Measurements from ENCODE around the gene EFEMP1.
"Not testable (repeated sequence)": the region's sequence is repeated elsewhere in the genome, so short reads cannot be mapped to it uniquely, and the experiment has no call there.

The EFEMP1 gene

GRCh38 chr2:55843096-55843993, 80.2 kb downstream of the EFEMP1 start:
- peak; percentile 97 for DNase-seq (ENCODE audit: low read depth)
- H3K4me3 ChIP-seq (ENCODE audit: low read depth, low read length): no peak overlapping the region

GRCh38 chr2:55842046-55842445, 81.5 kb downstream of the EFEMP1 start:
- H3K4me3 ChIP-seq (ENCODE audit: low read depth, low read length): no peak overlapping the region
- no peak for DNase-seq (ENCODE audit: low read depth)

- no peak overlapping the region for H3K4me3 ChIP-seq (ENCODE audit: low read depth, low read length)
- no peak for DNase-seq (ENCODE audit: low read depth)
These were observed 83.1 kb downstream of the EFEMP1 start for GRCh38 chr2:55840460-55840859.

GRCh38 chr2:55839182-55839819, 84.3 kb downstream of the EFEMP1 start:
- no peak overlapping the region for H3K4me3 ChIP-seq (ENCODE audit: low read depth, low read length)
- DNase-seq (ENCODE audit: low read depth): peak; percentile 24

GRCh38 chr2:55838653-55839052, 84.9 kb downstream of the EFEMP1 start:
- no peak overlapping the region for H3K4me3 ChIP-seq (ENCODE audit: low read depth, low read length)
- no peak for DNase-seq (ENCODE audit: low read depth)

- DNase-seq (ENCODE audit: low read depth); H3K4me3 ChIP-seq (ENCODE audit: low read depth, low read length): not testable (repeated sequence)
These were observed 85.5 kb downstream of the EFEMP1 start for GRCh38 chr2:55838117-55838516.

GRCh38 chr2:55837073-55837472, 86.5 kb downstream of the EFEMP1 start:
- no peak for DNase-seq (ENCODE audit: low read depth)
- no peak overlapping the region for H3K4me3 ChIP-seq (ENCODE audit: low read depth, low read length)

GRCh38 chr2:55831671-55832410, 91.7 kb downstream of the EFEMP1 start:
- not testable (repeated sequence) for H3K4me3 ChIP-seq (ENCODE audit: low read depth, low read length); DNase-seq (ENCODE audit: low read depth)

GRCh38 chr2:55827855-55828254, 95.7 kb downstream of the EFEMP1 start:
- no peak overlapping the region for H3K4me3 ChIP-seq (ENCODE audit: low read depth, low read length)
- no peak for DNase-seq (ENCODE audit: low read depth)

GRCh38 chr2:55827428-55827827, 96.2 kb downstream of the EFEMP1 start:
- H3K4me3 ChIP-seq (ENCODE audit: low read depth, low read length); DNase-seq (ENCODE audit: low read depth): not testable (repeated sequence)

- H3K4me3 ChIP-seq (ENCODE audit: low read depth, low read length): no peak overlapping the region
- DNase-seq (ENCODE audit: low read depth): no peak
These were observed 97.3 kb downstream of the EFEMP1 start for GRCh38 chr2:55826246-55826645.

GRCh38 chr2:55824551-55825096, 99.0 kb downstream of the EFEMP1 start:
- DNase-seq (ENCODE audit: low read depth): no peak
- no peak overlapping the region for H3K4me3 ChIP-seq (ENCODE audit: low read depth, low read length)
